HepG2 (cell line): ENCODE results near the gene LCK. TPM values are rescaled to one million over a fixed set of nuclear protein-coding genes. Genes with fewer than 3 reads are reported as not detected.

Experiments used
- ATAC-seq: fragments of 200-7000 bp; cut with Tn5 transposase; 3 replicates; pipeline ENCODE4 v1.9.1; 2020; ENCODE audit warnings: mild to moderate bottlenecking, moderate library complexity
- BruUV-seq: library from RNA; stranded (reverse); fragments of 400-500 nt; replicated peaks from 2 replicates; lab custom pipeline; 2021; lab: Mats Ljungman, UMichigan
- CTCF ChIA-PET: fragments of 300-600 bp; formaldehyde crosslinking; extraction: SDS; loops from one replicate; lab custom pipeline; 2021; ENCODE audit warnings: low total read pairs, inconsistent platforms, low intra/inter-chr PET ratio; lab: Yijun Ruan, JAX
- POLR2A ChIA-PET: fragments of 350-600 bp; sonication (Branson Sonifier 250); formaldehyde crosslinking; loops from one replicate; lab custom pipeline; 2020; ENCODE audit warnings: antibody characterized with exemption, inconsistent platforms; lab: Yijun Ruan, JAX
- DNase-seq: peaks from one replicate; pipeline ENCODE4 v3.0.0-alpha.2; 2015; ENCODE audit warnings: low spot score
- FAIRE-seq: peaks from 3 replicates; lab custom pipeline; 2011; peaks lifted over from hg19 to GRCh38; lab: Jason Lieb, UNC
- H2AFZ ChIP-seq: one replicate; pipeline ENCODE4 v1.6.1; 2011; ENCODE audit warnings: low read length, inconsistent platforms
- H3K27ac ChIP-seq: fragments of 300-600 bp; 3 replicates; pipeline ENCODE4 v1.8.0; 2011; ENCODE audit warnings: mixed run types, mild to moderate bottlenecking, mixed read lengths, low read length, inconsistent platforms; ENCODE audit not compliant: insufficient read depth; ENCODE audit errors: extremely low read length
- H3K27me3 ChIP-seq, 2 experiments: fragments of 200-600 bp in 1 of 2; 2 replicates in 1 of 2; 3 replicates in 1 of 2; pipeline versions ENCODE4 v1.6.0 to v1.8.0; 2011; ENCODE audit warnings: low read length in 2 of 2, mild to moderate bottlenecking in 2 of 2, moderate library complexity in 2 of 2, inconsistent platforms in 1 of 2; ENCODE audit not compliant: insufficient read depth in 2 of 2, control insufficient read depth in 1 of 2
- H3K36me3 ChIP-seq, 2 experiments: fragments of 200-600 bp in 1 of 2; replicated peaks in 1 of 2; 2 replicates in 1 of 2; 3 replicates in 1 of 2; pipeline versions ENCODE4 v1.5.1 to v1.8.0; 2011; ENCODE audit warnings: low read length in 2 of 2, inconsistent platforms in 1 of 2; ENCODE audit not compliant: insufficient read depth in 2 of 2, control insufficient read depth in 1 of 2
- H3K4me1 ChIP-seq: 2 replicates; pipeline ENCODE4 v1.5.1; 2012; ENCODE audit warnings: low read length, inconsistent platforms; ENCODE audit not compliant: insufficient read depth
- H3K4me2 ChIP-seq: 2 replicates; pipeline ENCODE4 v1.6.0; 2011; ENCODE audit warnings: low read depth, low read length, inconsistent platforms
- H3K4me3 ChIP-seq, 3 experiments: fragments of 200-600 bp in 1 of 3; sonication (generic), shearing (Covaris generic) in 1 of 3; replicated peaks in 1 of 3; 2 replicates each; pipeline ENCODE4 v1.5.1; 2011 to 2016; ENCODE audit warnings: low read length in 3 of 3, inconsistent platforms in 2 of 3, low read depth in 2 of 3, mild to moderate bottlenecking in 2 of 3, control low read depth in 1 of 3, mixed read lengths in 1 of 3; ENCODE audit not compliant: insufficient read depth in 1 of 3
- H3K79me2 ChIP-seq: one replicate; pipeline ENCODE4 v1.6.1; 2011; ENCODE audit warnings: low read length, inconsistent platforms; ENCODE audit not compliant: insufficient read depth
- H3K9ac ChIP-seq: 2 replicates; pipeline ENCODE4 v1.6.0; 2011; ENCODE audit warnings: mild to moderate bottlenecking, low read depth, low read length, inconsistent platforms; ENCODE audit not compliant: insufficient read depth
- H3K9me3 ChIP-seq: 2 replicates; pipeline ENCODE4 v1.5.1; 2012; ENCODE audit warnings: mild to moderate bottlenecking, low read length
- H4K20me1 ChIP-seq: 2 replicates; pipeline ENCODE4 v1.6.0; 2011; ENCODE audit warnings: inconsistent platforms, mild to moderate bottlenecking, low read length, moderate library complexity; ENCODE audit not compliant: insufficient read depth
- MBD4 ChIP-seq: IDR thresholded peaks from 2 replicates; pipeline ENCODE4 v1.6.1; 2012; ENCODE audit warnings: low read length, inconsistent platforms, borderline replicate concordance
- NONO ChIP-seq, 2 experiments: fragments of 450-650 bp in 1 of 2; sonication (generic) in 1 of 2; formaldehyde crosslinking in 1 of 2; IDR thresholded peaks in 1 of 2; conservative IDR thresholded peaks in 1 of 2; 2 replicates each; pipeline versions ENCODE4 v1.6.1 to v1.8.0; 2017 to 2022; ENCODE audit warnings: mild to moderate bottlenecking in 1 of 2, missing genetic modification reagents in 1 of 2, moderate library complexity in 1 of 2
- ZBTB20 ChIP-seq: sonication (generic); formaldehyde crosslinking; IDR thresholded peaks from 2 replicates; pipeline ENCODE4 v1.8.1; 2023; ENCODE audit warnings: missing genetic modification reagents, low read depth, mild to moderate bottlenecking, borderline replicate concordance
- ZEB1 ChIP-seq: IDR thresholded peaks from 2 replicates; pipeline ENCODE4 v1.6.1; 2012; ENCODE audit warnings: mild to moderate bottlenecking, low read depth, inconsistent platforms; ENCODE audit not compliant: insufficient replicate concordance
- ZNF7 ChIP-seq: IDR thresholded peaks from 2 replicates; pipeline ENCODE4 v1.6.1; 2016; ENCODE audit warnings: missing biosample characterization, missing genetic modification reagents
- ZSCAN25 ChIP-seq: sonication (generic); formaldehyde crosslinking; IDR thresholded peaks from 2 replicates; pipeline ENCODE4 v1.8.0; 2022; ENCODE audit warnings: mild to moderate bottlenecking, missing genetic modification reagents
- WGBS: methylation state at CpG from one replicate; pipeline ENCODE4 v1.1.6; 2017; ENCODE audit warnings: low lambda C conversion rate; 5-methylcytosine and 5-hydroxymethylcytosine counted together
- in situ Hi-C: cut with HindIII; loops from 2 replicates; pipeline ENCODE4 v1.10.0; 2017; ENCODE audit warnings: low pct_unique_long_range_greater_than_20kb; ENCODE audit not compliant: extremely low pct_ligation_motif_present
- intact Hi-C: fragments of 100-400 bp; cut with micrococcal nuclease; formaldehyde crosslinking; loops from one replicate; pipeline ENCODE4 v1.10.0; 2022; ENCODE audit not compliant: unreplicated experiment
- polyA plus RNA-seq, 8 experiments: library from polyadenylated mRNA; depleted of rRNA in 3 of 8; stranded (reverse) in 7 of 8; unstranded in 1 of 8; fragments of >200 nt; fragmentation: Illumina TruSeq in 4 of 8; extraction: Trizol in 4 of 8; gene quantifications; 2 replicates each; pipeline versions ENCODE4 v1.2.1 to v1.2.3, GENCODE V29; 2011 to 2016; ENCODE audit warnings: low read depth in 4 of 8, missing spikeins in 1 of 8, mixed read lengths in 1 of 8; ENCODE audit not compliant: insufficient read depth in 1 of 8
- total RNA-seq, 5 experiments: library from RNA; depleted of rRNA; stranded (reverse); fragments of >200 nt; fragmentation: Illumina TruSeq; extraction: Trizol; gene quantifications; 2 replicates each; pipeline ENCODE4 v1.2.3, GENCODE V29; 2016; ENCODE audit warnings: low read depth in 1 of 5
- TF ChIP-seq, protein P1 (sequence below): IDR thresholded peaks from 2 replicates; pipeline ENCODE4 v1.6.1; 2016; ENCODE audit warnings: low read depth
- TF ChIP-seq, protein P2 (sequence below): sonication (generic); formaldehyde crosslinking; IDR thresholded peaks from 2 replicates; pipeline ENCODE4 v1.8.1; 2023; ENCODE audit warnings: mild to moderate bottlenecking, inconsistent platforms, moderate library complexity, missing genetic modification reagents, borderline replicate concordance

LCK gene
- total and polyA plus RNA-seq, 2 of the 13 experiments (the other 11 are each of a cell fraction or from before 2014, with no cell fraction given), result 0.93 to 1.8 TPM

DNA sequence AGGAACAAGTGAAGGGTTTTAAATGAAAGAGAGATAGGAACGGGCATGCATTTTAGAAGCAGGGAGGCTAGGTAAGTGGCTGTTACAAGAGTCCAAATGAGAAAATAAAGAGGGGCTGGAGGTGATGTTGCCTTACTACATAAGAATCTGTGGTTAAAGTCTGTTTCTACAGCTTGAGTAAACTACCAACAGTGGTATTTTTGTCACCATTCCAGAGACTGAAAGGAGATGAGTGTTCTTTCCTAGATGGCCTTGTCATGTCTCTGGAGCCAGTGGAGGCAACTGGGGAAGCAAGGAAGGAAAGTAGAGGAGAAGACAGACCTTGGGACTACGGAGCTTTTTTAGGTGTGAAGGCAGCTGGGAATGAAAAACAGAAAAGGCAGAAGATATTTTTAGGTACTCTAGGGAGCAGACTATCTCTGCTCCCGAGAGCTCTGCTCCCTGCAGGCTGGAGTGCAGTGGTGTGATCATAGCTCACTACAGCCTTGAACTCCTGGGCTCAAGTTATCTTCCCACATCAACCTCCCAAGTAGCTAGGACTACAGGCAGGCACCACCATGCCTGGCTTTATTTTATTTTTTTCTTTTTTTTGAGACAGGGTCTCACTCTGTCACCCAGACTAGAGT is 53.0 kb downstream of the LCK start (continued):
- TF ChIP-seq ZSCAN25, result no peak
- no peak for TF ChIP-seq MBD4
- TF ChIP-seq, protein P1, sequence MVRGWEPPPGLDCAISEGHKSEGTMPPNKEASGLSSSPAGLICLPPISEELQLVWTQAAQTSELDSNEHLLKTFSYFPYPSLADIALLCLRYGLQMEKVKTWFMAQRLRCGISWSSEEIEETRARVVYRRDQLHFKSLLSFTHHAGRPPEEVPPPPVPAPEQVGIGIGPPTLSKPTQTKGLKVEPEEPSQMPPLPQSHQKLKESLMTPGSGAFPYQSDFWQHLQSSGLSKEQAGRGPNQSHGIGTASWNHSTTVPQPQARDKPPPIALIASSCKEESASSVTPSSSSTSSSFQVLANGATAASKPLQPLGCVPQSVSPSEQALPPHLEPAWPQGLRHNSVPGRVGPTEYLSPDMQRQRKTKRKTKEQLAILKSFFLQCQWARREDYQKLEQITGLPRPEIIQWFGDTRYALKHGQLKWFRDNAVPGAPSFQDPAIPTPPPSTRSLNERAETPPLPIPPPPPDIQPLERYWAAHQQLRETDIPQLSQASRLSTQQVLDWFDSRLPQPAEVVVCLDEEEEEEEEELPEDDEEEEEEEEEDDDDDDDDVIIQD, result no peak
- TF ChIP-seq, protein P2, sequence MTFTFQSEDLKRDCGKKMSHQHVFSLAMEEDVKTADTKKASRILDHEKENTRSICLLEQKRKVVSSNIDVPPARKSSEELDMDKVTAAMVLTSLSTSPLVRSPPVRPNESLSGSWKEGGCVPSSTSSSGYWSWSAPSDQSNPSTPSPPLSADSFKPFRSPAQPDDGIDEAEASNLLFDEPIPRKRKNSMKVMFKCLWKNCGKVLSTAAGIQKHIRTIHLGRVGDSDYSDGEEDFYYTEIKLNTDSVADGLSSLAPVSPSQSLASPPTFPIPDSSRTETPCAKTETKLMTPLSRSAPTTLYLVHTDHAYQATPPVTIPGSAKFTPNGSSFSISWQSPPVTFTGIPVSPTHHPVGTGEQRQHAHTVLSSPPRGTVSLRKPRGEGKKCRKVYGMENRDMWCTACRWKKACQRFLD (CRISPR knock-in tag), result no peak
- no peak for TF ChIP-seq ZEB1
- TF ChIP-seq, all 625 proteins: peak for 0

DNA sequence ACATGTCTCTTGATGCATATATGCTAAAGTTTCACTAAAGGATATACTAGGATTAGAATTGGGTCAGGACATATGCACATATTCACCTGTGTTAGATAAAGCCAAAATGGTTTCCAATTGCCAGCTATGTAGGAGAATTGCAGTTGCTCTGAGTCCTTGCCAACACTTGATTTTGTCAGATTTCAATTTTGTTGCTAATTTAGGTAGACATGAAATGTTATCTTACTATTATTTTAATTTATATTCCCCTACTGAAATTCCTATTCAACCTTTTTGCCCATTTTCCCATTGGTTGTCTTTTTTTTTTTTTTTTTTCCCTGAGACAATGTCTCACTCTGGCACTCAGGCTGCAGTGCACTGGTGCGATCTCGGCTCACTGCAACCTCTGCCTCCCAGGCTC is 54.2 kb downstream of the LCK start:
- Histone ChIP-seq H4K20me1 (no peaks in the 10 kb centered on the region), H3K9me3 (no peaks in the 10 kb centered on the region), H3K79me2 (peaks cover 66% of the 10 kb centered on the region), H3K27ac (no peak overlapping the region), H3K9ac (no peak overlapping the region), H3K36me3 (peaks cover 12 to 48% of the 10 kb centered on the region in 2 experiments; a peak in 4 of 5 replicates), H3K4me3 (no peak overlapping the region), H2AFZ (no peak overlapping the region), H3K4me1 (peaks cover 52% of the 10 kb centered on the region), H3K4me2 (no peak overlapping the region), H3K27me3 (no peaks in the 10 kb centered on the region)
- ATAC-seq (no peak), FAIRE-seq (no peak), DNase-seq (no peak)
- intact Hi-C loops (no loop called here), in situ Hi-C loops (no loop called here)
- POLR2A ChIA-PET, result no interaction called here
- BruUV-seq, result no TSS peak
- TF ChIP-seq ZBTB20 (CRISPR knock-in tag), result no peak
- no peak for TF ChIP-seq NONO (IDR thresholded peaks at IDR 0.05)
- TF ChIP-seq NONO (CRISPR knock-in tag; conservative IDR thresholded peaks at IDR 0.05), result no peak
- peak; percentile 96 for TF ChIP-seq ZNF7
- WGBS, result 100% methylated on average over 2 of the region's 2 CpGs
- CTCF ChIA-PET, result no interaction called here
